Smooth muscle cell of the brain vasculature (primary cell): ENCODE data around the gene CPOX.

Source experiments
- DNase-seq: peaks from one replicate; pipeline ENCODE4 v3.0.0-alpha.2; 2012; ENCODE audit warnings: low read depth, low spot score

CPOX gene

GRCh38 chr3:98596087-98596486 is 2.7 kb upstream of the CPOX start:
- DNase-seq = no peak

- DNase-seq = no peak
Observed at GRCh38 chr3:98594628-98595324, 1.4 kb upstream of the CPOX start.

GRCh38 chr3:98592345-98592935 is 971 bp downstream of the CPOX start:
- DNase-seq = no peak

GRCh38 chr3:98589331-98590036 is 3.9 kb downstream of the CPOX start:
- DNase-seq = no peak

- DNase-seq = no peak
Observed at GRCh38 chr3:98588065-98588464, 5.3 kb downstream of the CPOX start.

- DNase-seq = no peak
Observed at GRCh38 chr3:98587654-98588053, 5.8 kb downstream of the CPOX start.

GRCh38 chr3:98584547-98584946 is 8.9 kb downstream of the CPOX start:
- DNase-seq = no peak

- DNase-seq = no peak
Observed at GRCh38 chr3:98583766-98584165, 9.6 kb downstream of the CPOX start.

GRCh38 chr3:98582042-98582441 is 11.4 kb downstream of the CPOX start:
- DNase-seq = no peak

- DNase-seq = no peak
Observed at GRCh38 chr3:98581474-98581873, 11.9 kb downstream of the CPOX start.

- no peak for DNase-seq
Observed at GRCh38 chr3:98580401-98581386, 12.7 kb downstream of the CPOX start.

GRCh38 chr3:98577178-98577895 is 16.1 kb downstream of the CPOX start:
- no peak for DNase-seq

GRCh38 chr3:98574132-98574531 is 19.3 kb downstream of the CPOX start:
- DNase-seq = no peak

- no peak for DNase-seq
Observed at GRCh38 chr3:98573181-98573728, 20.2 kb downstream of the CPOX start.

- DNase-seq = no peak
Observed at GRCh38 chr3:98568402-98568801, 25.0 kb downstream of the CPOX start.

GRCh38 chr3:98567666-98568270 is 25.6 kb downstream of the CPOX start:
- DNase-seq = no peak

GRCh38 chr3:98565843-98566242 is 27.6 kb downstream of the CPOX start:
- DNase-seq = no peak

- DNase-seq = no peak
Observed at GRCh38 chr3:98565237-98565643, 28.2 kb downstream of the CPOX start.

- no peak for DNase-seq
Observed at GRCh38 chr3:98564282-98565005, 29.0 kb downstream of the CPOX start.
